Endothelial cell of umbilical vein (primary cell): ENCODE data around the gene KRTAP1-1.

Experiments
- CTCF ChIP-seq, 2 donors: IDR thresholded peaks; 1 replicate in 1 of 2; 2 replicates in 1 of 2; pipeline ENCODE4 v1.5.1; 2011; ENCODE audit warnings: low read length in 2 of 2, mild to moderate bottlenecking in 2 of 2, moderate library complexity in 2 of 2, control low read depth in 1 of 2, inconsistent platforms in 1 of 2, low read depth in 1 of 2; ENCODE audit not compliant: insufficient read depth in 1 of 2; ENCODE audit errors: extremely low read depth in 1 of 2
- MAX ChIP-seq: IDR thresholded peaks from 2 replicates; pipeline ENCODE4 v1.6.1; 2011; ENCODE audit not compliant: insufficient read depth, insufficient read length
- POLR2A ChIP-seq: IDR thresholded peaks from 2 replicates; pipeline ENCODE4 v1.6.1; 2012; ENCODE audit warnings: low read depth, mild to moderate bottlenecking, control low read depth, low read length
- POLR2AphosphoS5 ChIP-seq: IDR thresholded peaks from 2 replicates; pipeline ENCODE4 v1.6.1; 2012; ENCODE audit warnings: low read depth, mild to moderate bottlenecking, control low read depth, low read length, moderate library complexity; ENCODE audit not compliant: insufficient read depth

DNA sequence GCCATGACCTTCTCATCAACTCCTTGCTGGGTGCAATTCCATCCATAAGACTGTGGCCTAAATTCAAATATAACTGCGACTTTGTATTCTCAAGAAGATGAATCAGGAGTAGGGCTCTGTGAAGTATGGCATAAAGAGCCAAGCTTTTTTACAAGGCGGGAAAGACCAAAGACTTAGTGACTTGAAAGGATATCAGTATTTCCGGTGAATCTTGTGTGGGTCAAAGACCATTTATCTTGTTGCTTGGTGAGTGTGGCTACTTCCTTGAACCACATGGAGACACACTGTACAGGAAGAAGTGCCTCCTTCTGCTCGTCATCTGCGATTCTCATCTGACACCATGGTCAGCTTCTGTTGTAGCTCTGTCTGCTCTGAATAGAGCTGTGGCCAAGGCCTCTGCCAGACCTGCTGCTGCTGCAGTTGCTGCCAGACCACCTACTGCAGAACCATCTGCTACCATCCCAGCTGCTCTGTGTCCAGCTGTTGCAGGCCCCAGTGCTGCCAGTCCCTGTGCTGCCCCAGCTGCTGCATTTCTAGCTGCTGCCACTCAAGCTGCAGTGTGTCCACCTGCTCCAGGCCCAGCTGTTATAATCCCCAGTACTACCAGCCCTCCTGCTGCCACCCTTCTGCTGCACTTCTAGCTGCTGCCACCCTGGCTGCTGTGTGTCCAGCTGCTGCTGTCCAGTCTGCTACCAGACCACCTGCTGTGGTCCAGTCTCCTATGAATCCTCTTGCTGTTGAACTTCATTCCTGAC lies 30.5 kb upstream of the KRTAP1-1 start:
- TF ChIP-seq POLR2A: no peak
- no peak for TF ChIP-seq CTCF (IDR thresholded peaks at IDR 0.05; ENCODE audit: extremely low read depth in 1 of 2, insufficient read depth in 1 of 2, low read depth in 1 of 2, low read length in 2 of 2)
- no peak for TF ChIP-seq POLR2AphosphoS5
- no peak for TF ChIP-seq MAX
